OCI-LY7 (cell line): Measurements from ENCODE around the gene COPZ1. TPM values are rescaled to one million over a fixed set of nuclear protein-coding genes. Genes with fewer than 3 reads are reported as not detected.

Experiments
- BruUV-seq: library from RNA; stranded (reverse); fragments of 400-500 nt; replicated peaks from 2 replicates; lab custom pipeline; 2021; lab: Mats Ljungman, UMichigan
- CTCF ChIA-PET: fragments of 300-600 bp; sonication (Branson Sonifier 250); formaldehyde crosslinking; loops from one replicate; lab custom pipeline; 2022; ENCODE audit warnings: antibody characterized with exemption; ENCODE audit not compliant: unreplicated experiment; lab: Charles Lee
- POLR2A ChIA-PET: fragments of 300-600 bp; sonication (Branson Sonifier 250); formaldehyde crosslinking; loops from one replicate; lab custom pipeline; 2022; ENCODE audit warnings: antibody characterized with exemption; lab: Charles Lee
- DNase-seq: peaks from one replicate; pipeline ENCODE4 v3.0.0-alpha.2; 2015; ENCODE audit warnings: low spot score
- H2AFZ ChIP-seq: fragments of 200-600 bp; sonication (generic), shearing (Covaris generic); 2 replicates; pipeline ENCODE4 v1.6.1; 2014; ENCODE audit warnings: mild to moderate bottlenecking, antibody characterized with exemption, low read length, moderate library complexity
- H3K27ac ChIP-seq: fragments of 200-600 bp; sonication (generic); 2 replicates; pipeline ENCODE4 v1.5.1; 2014; ENCODE audit warnings: mixed run types, low read depth, mild to moderate bottlenecking, moderate library complexity, low read length, inconsistent platforms; ENCODE audit not compliant: poor library complexity, severe bottlenecking
- H3K36me3 ChIP-seq: fragments of 200-600 bp; sonication (generic); 2 replicates; pipeline ENCODE4 v1.6.1; 2014; ENCODE audit warnings: mild to moderate bottlenecking, antibody characterized with exemption, low read length, moderate library complexity, mixed read lengths; ENCODE audit not compliant: insufficient read depth
- H3K4me1 ChIP-seq: fragments of 200-600 bp; sonication (generic); 2 replicates; pipeline ENCODE4 v1.5.1; 2014; ENCODE audit warnings: mild to moderate bottlenecking, low read length; ENCODE audit not compliant: insufficient read depth, poor library complexity, severe bottlenecking
- H3K4me2 ChIP-seq: fragments of 200-600 bp; sonication (generic); 2 replicates; pipeline ENCODE4 v1.6.1; 2014; ENCODE audit warnings: mild to moderate bottlenecking, low read length
- H3K4me3 ChIP-seq: fragments of 200-600 bp; sonication (generic); 2 replicates; pipeline ENCODE4 v1.5.1; 2014; ENCODE audit warnings: mild to moderate bottlenecking, low read depth, low read length; ENCODE audit not compliant: poor library complexity, severe bottlenecking
- H3K79me2 ChIP-seq: fragments of 200-600 bp; sonication (generic); 2 replicates; pipeline ENCODE4 v1.6.1; 2016; ENCODE audit warnings: low read depth, mild to moderate bottlenecking, low read length, moderate library complexity, mixed read lengths; ENCODE audit not compliant: insufficient read depth
- H3K9me2 ChIP-seq: fragments of 200-600 bp; sonication (generic); 2 replicates; pipeline ENCODE4 v1.6.1; 2016; ENCODE audit warnings: mild to moderate bottlenecking, low read length, mixed read lengths; ENCODE audit not compliant: insufficient read depth
- H3K9me3 ChIP-seq: fragments of 200-600 bp; sonication (generic); 2 replicates; pipeline ENCODE4 v1.6.1; 2014; ENCODE audit warnings: mild to moderate bottlenecking, mixed run types, low read length, mixed read lengths
- H4K20me1 ChIP-seq: fragments of 200-600 bp; sonication (generic); 2 replicates; pipeline ENCODE4 v1.6.1; 2014; ENCODE audit warnings: mild to moderate bottlenecking, antibody characterized with exemption, low read length, moderate library complexity, mixed read lengths; ENCODE audit not compliant: insufficient read depth
- CTCF ChIP-seq: fragments of 200-600 bp; sonication (generic); conservative IDR thresholded peaks from 2 replicates; pipeline ENCODE4 v1.5.1; 2014; ENCODE audit warnings: mild to moderate bottlenecking, antibody characterized with exemption, low read length, moderate library complexity, mixed read lengths
- EZH2phosphoT487 ChIP-seq: fragments of 200-600 bp; sonication (generic); IDR thresholded peaks from 2 replicates; pipeline ENCODE4 v1.6.1; 2018; ENCODE audit warnings: low read depth, borderline replicate concordance, mild to moderate bottlenecking, mixed run types, antibody characterized with exemption, low read length, moderate library complexity, mixed read lengths
- intact Hi-C: fragments of 100-400 bp; cut with micrococcal nuclease; formaldehyde crosslinking; loops from one replicate; pipeline ENCODE4 v1.10.0; 2022; ENCODE audit not compliant: unreplicated experiment
- total RNA-seq, 2 experiments: library from RNA; depleted of rRNA in 1 of 2; stranded (reverse); fragments of >200 nt in 1 of 2; shearing (Covaris generic) in 1 of 2; gene quantifications; 2 replicates each; pipeline ENCODE4 v1.2.3, GENCODE V29; 2014 to 2022

COPZ1 gene
- total RNA-seq, 2 experiments from 2014 or later: 86.0 to 121 TPM

GRCh38 chr12:54358945-54359761, 34.2 kb downstream of the COPZ1 start:
- Histone ChIP-seq H3K79me2 (no peaks in the 10 kb centered on the region), H3K27ac (peak overlapping the region; percentile 68), H2AFZ (peak overlapping the region; percentile 88), H4K20me1 (no peaks in the 10 kb centered on the region), H3K36me3 (no peaks in the 10 kb centered on the region), H3K9me3 (no peaks in the 10 kb centered on the region), H3K4me3 (peak overlapping the region; percentile 74), H3K4me2 (peak overlapping the region; percentile 99), H3K4me1 (peaks cover 45% of the 10 kb centered on the region), H3K9me2 (no peaks in the 10 kb centered on the region)
- no peak for TF ChIP-seq EZH2phosphoT487
- TF ChIP-seq CTCF: no peak
- no TSS peak for BruUV-seq
- DNase-seq: peak; percentile 99
- intact Hi-C loops: loop anchor here (1.0 to 10.0 kb wide), 4 partner anchors 34 to 344 kb away; partner anchors contain the start of gene COPZ1
- ChIA-PET POLR2A (interaction anchor here (0.5 to 1.6 kb wide), 16 partner anchors 12 to 341 kb away, joined by 3 to 6 read pairs (median 4); partner anchors contain the start of genes CBX5, HNRNPA1 and HOXC4), CTCF (interaction anchor here (0.6 to 1.2 kb wide), 6 partner anchors 8 to 143 kb away, joined by 3 to 7 read pairs (median 4); no protein-coding TSS in a partner anchor)

GRCh38 chr12:54359762-54360351, 34.9 kb downstream of the COPZ1 start:
- H4K20me1 ChIP-seq: no peaks in the 10 kb centered on the region
- no peaks in the 10 kb centered on the region for H3K36me3 ChIP-seq
- no TSS peak for BruUV-seq
- H3K4me2 ChIP-seq: peak overlapping the region; percentile 85
- intact Hi-C loops: loop anchor here (1.0 to 10.0 kb wide), 6 partner anchors 35 to 345 kb away; partner anchors contain the start of gene COPZ1
- H3K79me2 ChIP-seq: no peaks in the 10 kb centered on the region
- peak overlapping the region; percentile 88 for H2AFZ ChIP-seq
- H3K4me1 ChIP-seq: peaks cover 52% of the 10 kb centered on the region
- peak overlapping the region; percentile 65 for H3K4me3 ChIP-seq
- H3K9me3 ChIP-seq: no peaks in the 10 kb centered on the region
- ChIA-PET CTCF (interaction anchor here (0.9 to 1.2 kb wide), 2 partner anchors 14 to 23 kb away, joined by 5 to 7 read pairs; no protein-coding TSS in a partner anchor), POLR2A (interaction anchor here (0.6 to 1.6 kb wide), 7 partner anchors 66 to 306 kb away, joined by 3 to 6 read pairs (median 4); partner anchors contain the start of genes CBX5, HNRNPA1 and HOXC4)
- no peaks in the 10 kb centered on the region for H3K9me2 ChIP-seq
- DNase-seq: no peak
- TF ChIP-seq EZH2phosphoT487: no peak
- no peak for TF ChIP-seq CTCF
- peak overlapping the region; percentile 55 for H3K27ac ChIP-seq
